HTERT RPE-1 (cell line): Measurements from ENCODE around the gene RABAC1.
"Not testable (repeated sequence)": the region's sequence is repeated elsewhere in the genome, so short reads cannot be mapped to it uniquely, and the experiment has no call there.

Experiments
- in situ Hi-C: fragments of 300-500 bp; cut with MboI; formaldehyde crosslinking; loops from 4 replicates; pipeline ENCODE4 v1.14.3; 2020; ENCODE audit warnings: low sequenced_read_pairs

The RABAC1 gene, protein sequence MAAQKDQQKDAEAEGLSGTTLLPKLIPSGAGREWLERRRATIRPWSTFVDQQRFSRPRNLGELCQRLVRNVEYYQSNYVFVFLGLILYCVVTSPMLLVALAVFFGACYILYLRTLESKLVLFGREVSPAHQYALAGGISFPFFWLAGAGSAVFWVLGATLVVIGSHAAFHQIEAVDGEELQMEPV

DNA sequence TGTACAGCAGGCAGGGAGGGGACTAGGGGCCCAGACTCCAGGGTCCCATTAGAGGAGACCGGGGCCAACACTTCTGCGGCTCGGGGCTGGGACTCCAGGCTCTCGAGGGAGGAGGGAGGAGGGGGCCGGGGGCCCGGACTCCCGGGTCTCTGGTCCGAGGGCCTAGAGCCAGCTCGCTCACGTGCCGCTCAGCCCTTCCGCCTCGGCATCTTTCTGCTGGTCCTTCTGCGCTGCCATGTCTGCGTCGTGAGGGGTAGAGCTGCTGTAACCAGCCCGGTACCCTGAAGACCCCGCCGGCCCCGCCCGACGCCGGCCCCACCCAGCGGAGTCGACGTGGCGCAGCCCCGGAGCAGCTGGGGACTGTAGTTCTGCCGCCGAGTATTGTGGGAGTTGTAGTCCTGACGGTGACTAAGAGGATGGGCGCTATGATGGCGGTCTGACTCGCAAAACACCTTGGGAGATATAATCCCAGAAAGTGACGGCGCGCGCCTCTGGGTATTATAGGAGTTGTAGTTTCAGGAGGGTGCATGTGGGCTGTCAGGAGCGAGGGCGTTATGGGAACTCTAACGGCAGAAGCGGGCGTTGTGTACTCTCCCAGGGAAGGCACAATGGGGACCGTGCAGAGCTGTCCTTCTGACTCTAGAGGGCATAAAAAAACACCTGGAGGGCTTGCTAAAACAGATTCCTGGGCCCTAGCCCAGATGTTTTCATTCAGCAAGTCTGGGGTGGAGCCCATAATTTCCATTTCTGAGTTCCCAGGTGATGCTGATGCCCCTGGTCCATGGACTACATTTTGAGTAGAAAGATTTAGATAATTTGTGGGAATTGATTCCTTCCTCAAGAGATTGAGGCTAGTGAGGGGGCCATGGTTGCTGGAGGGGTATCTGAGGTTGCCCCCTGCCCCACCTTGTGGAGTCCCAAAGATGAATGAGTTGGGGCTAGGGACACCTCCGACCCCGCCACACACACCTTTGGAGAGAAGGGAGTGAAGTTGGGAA, at the start of gene RABAC1:
Gene RABAC1 (minus strand): TSS at position 266 of the 998 bp plus-strand sequence. CDS start 29 bp downstream, at position 237.
- in situ Hi-C loops, result no loop called here

DNA sequence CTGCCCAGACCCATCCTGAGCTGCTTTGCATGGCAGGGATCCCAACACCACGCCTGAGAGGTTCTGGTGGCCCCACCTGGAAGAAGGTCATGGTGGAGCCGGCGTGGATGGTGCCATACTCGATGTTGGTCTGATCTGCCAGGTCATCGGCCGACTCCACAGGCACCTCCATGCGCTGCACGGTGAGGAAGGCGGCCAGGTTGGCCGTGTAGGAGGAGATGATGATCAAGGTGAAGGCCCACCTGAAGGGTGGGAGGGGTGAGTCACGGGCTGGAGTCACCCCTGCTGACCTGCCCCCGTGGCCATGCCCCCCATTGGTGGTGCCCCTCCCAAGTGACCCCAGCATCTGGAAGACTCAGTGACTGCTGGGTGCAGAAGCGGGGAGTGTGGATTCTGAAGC, 47.4 kb upstream of the RABAC1 start:
- in situ Hi-C loops, result no loop called here

DNA sequence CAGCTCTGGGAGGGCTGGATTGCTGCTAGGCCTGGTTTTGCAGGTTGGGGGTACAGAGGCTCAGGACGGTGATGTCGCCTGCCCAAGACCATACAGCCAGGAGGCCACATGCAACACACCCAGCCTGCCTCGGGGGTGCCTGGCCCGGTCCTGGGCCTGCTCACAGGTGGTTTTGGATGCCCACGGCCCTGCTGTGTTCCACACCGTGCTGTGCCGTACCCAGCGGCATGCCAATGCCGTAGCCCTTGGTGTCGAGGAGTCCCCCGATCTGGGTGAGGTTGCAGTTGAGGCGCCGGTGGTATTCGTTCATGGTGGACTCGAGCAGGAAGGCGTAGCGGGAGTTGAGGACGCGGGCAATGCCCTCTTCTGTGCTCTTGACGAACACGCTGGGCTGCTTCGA, 46.4 kb upstream of the RABAC1 start:
- in situ Hi-C loops, result no loop called here

DNA sequence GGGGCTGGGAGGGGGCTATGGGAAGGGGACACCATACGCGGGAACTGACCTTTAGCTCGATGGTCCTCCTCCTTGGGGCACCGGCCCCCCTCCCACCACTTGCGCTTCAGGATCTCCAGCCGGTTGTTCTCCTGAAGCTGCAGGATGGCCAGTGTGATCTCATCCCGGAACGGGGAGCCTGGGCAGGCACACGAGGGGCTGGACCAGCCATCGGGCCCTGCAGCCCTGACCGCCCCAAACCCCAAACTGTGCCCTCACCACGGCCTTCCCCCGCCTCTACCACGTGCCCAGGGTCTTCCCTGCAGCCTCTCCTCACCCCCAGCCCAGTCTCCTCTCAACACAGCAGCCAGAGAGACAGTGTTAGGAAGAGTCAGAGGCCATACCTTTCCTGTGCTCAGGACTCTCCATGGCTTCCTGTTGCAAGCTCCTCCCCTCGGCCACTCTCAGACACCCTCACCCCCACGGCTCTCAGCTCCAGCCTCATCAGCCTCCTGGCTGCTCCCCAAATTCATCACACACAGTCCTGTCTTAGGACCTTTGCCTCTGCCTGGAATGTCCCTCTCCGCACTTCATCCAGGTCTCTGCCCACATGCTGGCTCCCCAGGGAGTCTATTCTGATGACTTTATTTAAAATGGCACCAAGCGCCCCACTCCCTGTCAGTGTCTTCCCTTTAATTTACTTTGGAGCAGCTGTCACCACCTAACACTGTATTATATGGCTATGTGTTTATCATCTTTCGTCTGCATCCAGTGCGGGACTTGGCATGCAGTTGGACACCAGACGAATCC, 44.6 kb upstream of the RABAC1 start:
- in situ Hi-C loops, result no loop called here

DNA sequence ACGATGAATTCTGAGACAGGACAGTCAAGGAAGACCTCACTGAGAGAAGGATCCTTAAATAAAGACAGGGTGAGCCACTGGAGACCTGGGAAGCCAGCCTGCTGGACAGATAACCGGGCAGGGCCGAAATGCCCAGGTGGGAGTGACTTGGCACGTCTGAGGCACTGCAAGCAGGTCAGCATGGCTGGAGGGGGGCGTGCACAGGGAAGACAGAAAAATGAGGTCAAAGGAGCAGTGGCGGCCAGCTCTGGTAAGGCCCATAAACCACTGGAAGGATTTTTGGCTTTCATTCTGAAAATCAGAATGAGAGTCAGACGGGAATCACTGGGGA, 40.7 kb upstream of the RABAC1 start:
- in situ Hi-C loops, result no loop called here

DNA sequence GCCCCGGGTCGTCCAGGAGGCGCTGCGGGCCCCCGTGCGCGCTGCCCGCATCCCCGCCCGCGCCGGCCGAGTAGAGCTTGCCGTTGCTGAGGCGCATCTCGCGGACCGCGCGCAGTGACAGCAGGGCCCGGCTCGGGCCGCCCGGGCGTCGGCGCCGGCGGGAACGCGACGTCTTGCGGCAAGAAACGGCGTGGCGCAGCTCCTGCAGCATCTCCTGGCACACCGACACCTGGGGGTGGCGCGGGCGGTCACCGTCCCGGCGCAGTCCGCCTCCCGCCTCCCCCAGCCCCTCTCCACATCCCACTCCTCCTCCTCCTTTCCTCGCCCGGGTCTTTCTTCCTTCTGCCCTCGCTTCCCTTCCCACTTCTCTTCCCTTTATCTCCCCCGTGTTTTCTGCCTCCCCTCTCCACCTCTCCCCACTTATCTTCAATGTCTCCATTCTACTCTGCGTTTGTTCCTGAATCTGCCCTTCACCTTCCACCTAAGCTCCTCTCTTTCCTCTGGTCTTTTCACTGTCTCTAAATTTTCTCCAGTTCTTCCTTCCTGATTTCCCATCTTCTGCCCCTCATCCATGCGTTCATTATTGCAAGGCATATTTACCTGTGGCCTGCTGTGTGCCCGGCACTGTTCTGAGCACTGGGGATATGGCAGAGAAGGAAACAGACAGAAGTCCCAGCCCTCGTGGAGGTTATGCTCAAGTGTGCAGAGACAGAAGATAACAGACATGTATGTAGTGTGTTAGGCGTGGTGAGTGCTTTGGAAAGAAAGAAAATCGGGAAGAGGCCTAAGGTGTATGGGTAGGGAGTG, 40.2 kb upstream of the RABAC1 start:
- in situ Hi-C loops, result no loop called here

DNA sequence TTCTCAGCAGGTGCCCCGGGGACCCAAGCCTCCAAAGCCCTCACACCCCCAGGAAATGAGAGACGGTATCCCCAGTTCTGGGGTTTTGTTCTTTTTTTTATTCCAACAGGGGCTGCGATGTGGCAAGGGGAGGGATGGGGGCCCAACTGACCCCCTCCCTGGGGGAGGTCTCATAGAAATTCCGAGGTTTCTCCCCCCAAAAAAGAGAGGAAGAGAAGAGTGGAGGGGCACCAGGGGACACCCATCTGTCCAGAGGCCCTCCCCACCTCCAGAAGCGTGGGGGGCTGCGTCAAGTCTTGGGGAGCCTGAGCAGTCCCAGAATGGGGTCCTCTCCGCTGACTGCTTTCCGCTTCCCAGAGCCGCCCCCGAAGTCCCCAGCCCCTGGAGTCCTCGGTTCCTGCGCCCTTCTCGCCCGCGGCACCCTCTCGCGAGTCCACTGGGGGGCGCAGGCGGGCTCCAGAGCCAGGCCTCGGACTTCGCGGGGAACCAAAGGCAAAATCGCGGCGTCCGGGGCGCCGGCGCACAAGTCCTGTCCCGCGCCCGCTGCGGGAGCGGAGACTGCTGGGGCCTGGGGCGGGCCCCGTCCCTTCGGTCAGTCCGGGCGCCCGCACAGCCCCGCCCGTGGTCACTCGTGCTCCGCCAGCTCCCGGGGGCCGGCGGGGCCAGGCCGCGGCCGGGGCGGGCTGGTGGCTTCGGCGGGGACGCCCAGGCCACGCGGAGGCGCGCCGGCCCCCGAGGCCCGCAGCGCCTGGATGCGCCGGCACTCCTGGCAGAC, 39.3 kb upstream of the RABAC1 start:
- in situ Hi-C loops, result no loop called here

DNA sequence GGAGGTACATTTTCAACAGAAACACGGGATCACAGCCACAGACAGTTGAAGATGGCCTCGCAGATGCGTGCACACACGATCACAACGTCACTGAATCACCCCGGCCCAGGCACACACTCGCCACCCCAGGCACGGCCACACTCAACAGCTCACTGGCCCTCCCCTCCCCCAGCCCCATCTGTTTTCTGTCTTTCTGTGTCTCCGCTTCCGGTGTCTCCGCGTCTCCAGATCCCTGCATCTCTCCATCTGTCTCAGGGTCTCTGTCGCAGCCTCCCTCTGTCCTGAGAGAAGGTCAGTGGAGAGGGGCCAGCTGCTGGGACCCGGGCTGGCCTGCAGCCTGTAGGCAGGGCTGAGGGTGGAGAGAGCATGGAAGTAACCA, 38.7 kb upstream of the RABAC1 start:
- in situ Hi-C loops, result no loop called here

DNA sequence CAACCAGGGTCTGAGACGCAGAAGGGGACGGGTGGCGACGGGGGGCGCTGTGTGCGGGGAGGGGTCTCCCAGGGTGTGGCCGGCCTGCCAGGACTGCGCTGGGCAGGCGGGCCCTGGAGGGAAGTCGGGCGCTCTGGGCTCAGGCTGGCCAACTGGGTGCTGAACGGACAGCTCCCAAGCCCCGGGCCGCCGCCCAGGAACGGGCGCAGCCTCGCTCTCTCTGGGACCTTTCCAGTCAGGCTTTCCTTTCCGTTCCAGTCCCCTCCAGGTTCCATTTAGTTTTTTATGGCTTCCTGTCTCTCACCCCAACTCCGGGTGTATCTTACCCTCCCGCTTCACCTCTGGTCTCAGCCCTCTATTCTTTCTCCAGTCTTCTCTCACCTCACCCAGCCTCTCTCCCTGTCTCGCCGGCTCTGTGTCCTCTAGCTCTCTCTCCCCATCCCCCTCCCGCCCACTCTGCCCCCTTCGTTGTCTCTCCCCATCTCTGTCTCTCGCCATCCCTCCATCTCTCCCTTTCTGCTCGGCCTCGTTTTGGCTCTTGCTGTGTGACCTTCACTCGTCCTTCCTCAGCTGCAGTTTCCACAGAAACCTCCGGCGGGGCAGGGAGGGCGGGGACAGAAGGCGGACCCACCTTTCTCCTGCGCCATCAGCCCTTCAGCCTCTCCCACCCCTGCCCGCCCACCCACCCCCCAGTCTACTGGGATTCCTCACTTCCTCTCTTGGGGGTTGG, 38.2 kb upstream of the RABAC1 start:
- in situ Hi-C loops, result no loop called here

DNA sequence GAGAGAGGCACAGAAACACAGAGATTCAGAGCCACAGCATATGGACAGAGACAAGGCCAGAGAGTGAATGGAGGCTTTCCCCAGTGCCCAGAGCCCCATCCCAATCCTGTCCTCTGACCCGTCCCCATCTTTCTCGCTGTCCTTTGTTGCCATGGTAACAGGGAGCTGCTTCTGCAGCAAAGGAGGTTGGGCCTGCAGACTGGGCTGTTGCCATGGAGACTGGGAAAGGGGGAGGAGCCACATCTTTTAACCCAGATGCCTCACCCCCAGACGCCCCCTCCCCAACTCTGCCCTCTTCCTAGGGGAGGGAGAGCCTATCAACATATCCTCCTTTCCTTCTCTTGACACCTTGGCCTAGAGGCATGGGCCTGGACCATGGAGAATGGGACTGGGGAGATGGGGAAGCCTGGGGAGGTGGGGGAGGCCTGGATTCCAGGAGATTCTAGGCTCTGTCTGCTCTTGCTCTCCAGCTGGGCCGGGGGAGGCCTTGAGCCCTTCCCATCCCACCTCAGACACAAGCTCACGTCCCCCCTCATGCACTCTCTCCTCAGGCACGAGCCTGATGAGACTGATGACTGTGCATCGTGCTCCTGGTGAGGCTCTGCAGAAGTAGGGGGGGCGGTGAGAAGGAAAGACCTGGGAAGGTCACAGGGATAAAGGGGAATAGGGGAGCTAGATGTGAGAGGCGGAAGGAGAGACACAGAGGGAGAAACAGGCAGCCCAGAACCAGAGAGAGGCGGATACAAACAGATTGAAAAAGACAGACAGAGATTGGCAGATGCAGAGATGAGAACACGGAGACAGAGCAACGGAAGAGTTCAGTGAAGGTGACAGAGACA, 37.1 kb upstream of the RABAC1 start:
- in situ Hi-C loops, result no loop called here

DNA sequence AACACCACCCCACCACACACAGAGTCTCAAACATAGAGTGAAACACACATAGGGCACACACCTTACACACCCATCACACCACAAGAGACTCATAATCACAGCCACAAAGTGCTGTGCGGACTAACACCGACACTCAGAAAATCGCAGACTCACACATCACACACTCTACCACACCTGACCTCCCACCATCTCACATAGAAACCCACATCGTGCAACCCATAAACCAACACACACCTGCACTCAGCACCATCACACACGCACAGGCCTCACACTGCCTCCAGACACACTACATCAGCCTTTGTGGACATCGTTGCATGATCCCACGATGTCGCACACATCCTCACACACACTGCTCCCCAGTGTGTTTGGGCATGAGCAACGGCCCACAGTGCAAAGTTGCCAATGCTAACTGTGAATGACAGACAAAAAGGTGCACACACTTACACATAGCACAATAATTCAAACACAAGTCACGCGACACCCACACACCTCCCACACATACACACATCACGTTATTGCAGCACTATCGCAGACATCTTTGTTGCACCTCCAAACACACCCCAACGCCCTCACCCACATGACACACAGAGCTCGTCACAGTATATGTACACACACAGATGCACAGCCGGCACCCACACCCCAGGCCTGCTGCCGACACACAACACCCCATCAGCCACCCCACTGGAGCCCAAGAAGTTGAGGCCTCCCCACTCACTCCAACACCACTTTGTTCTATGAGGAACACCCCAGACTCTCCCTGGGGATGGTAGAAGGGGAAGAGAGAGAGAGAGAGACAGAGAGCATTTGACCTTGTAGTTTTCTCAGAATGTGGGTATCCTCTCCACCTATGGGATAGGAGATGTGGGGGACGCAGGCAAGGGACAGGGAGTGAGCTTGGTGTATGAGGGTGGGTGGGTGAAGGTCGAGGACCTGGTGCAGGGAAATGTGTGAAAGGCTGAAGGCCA, 36.2 kb upstream of the RABAC1 start:
- in situ Hi-C loops, result no loop called here

DNA sequence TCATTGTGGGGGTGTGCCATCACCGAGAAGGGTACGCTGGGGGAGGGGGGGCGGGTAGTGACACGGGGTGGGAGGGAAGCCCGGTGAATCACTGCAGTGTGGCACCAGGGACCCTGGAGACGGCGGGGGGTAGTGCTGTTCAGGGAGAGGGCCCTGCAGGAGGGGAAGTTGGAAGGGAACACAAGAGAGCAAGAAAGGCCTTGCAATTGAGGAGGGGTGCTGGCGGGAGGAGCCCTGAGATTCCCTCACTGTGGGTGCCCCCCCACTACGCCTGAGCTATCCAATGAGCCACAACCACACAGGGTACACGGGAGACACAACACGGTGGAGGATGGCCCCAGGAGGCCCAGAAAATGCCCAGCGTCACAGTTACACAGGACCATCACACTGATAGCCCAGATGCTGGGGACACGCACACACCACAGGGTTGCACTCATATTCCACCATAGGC, 35.4 kb upstream of the RABAC1 start:
- in situ Hi-C loops, result no loop called here

DNA sequence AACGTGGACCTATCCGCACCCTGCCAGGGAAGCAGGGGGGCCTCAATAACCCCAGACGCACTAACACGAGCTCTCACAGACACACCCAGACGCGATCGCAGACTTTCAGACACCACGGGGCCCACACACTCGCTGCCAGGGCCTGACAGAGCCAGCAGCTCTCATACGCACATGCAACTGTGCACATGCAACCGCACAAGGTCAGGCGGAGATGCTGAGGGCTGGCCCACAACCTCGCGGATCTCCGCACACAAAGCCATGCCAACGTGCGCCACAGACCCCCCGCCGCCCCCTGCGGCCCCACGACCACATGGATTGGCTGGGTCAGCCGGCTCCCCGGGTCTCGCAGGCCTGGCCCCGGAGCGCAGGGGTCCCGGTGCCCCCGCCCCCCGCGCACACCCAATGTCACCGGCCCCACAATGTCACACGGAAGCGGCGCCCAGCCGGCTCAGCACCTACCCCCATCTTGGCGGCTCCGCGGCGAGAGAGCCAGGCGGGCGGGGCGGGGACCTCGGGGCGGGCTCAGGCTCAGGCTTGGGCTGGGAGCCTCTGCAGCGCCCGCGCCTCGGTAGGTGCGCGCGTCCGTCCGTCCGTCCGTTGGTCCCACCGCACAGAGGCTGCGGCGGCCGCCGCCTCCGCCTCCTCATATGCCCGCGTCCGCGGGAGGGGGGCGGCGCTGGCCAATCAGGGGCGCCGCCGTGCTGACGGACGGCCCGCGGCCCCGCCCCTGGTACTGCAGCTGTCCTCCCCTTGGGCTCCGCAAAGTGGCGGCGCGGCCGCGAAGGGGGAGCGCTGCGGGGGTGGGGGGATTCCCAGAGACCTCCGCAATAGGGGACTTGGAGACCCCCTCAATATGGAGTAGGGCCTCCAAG, 34.7 kb upstream of the RABAC1 start, which contains the start of gene ATP1A3:
Gene ATP1A3 (minus strand): TSS at position 619 of the 872 bp plus-strand sequence. CDS start 154 bp downstream, at position 465.
- in situ Hi-C loops, result no loop called here

DNA sequence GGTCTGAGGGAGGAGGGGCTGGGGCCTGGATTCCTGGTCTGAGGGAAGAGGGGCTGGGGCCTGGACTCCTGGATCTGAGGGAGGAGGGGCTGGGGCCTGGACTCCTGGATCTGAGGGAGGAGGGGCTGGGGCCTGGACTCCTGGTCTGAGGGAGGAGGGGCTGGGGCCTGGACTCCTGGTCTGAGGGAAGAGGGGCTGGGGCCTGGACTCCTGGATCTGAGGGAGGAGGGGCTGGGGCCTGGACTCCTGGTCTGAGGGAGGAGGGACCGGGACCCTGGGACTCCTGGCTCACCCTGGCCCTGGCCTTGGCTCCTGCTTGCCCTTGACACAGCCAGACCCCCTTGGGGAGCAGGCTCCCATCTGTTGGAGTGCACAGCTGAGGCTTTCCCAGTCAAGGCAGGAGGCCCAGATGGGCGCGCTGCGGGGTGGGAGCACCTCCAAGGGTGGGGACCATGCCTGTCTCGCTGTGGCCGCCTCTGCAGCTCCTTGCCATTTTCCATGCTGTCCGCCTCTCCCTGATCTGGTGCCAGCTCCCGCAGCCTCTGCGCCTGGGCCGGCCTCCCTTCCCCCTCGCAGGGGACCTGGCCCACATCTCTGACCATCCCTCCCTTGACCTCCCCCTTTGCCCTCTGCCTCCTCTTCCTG, 32.9 kb upstream of the RABAC1 start:
- in situ Hi-C loops, result not testable (repeated sequence)

DNA sequence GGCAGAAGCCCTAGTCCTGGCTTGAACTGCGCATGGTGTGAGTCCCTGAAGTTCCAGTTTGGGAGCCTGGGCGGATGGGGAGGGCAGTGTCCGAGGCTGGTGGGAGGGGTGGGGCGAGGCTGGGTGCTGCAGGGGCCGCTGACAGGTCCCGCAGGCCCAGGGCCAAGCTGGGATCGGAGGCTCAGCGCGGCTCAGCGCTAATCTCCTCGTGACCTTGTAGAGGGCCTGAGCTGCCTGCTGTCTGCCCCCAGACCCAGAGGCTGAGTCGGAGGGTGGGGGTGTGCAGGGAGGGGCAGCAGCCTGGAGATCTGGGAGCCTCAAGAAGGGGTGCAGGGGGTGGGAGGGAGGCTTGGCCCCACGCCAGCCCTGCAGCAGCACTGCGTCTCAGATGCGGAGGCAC, 31.9 kb upstream of the RABAC1 start:
- in situ Hi-C loops, result no loop called here

DNA sequence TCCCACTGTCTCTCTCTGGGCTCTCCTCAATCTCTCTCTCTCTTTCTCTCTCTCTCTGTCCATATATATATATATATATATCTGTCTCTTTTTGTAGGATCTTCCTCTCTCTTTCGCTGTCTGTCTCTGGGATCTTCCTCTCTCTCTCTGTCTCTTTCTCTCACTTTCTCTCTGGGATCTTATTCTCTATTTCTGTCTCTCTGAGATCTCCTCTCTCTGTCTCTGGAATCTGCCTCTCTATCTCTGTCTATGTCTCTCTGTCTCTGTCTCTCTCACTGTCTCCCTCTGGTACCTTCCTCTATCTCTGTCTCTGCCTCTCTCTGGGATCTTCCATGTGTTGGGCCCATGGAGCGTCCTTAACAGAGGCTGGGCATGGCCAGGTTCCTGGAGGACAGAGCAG, 31.5 kb upstream of the RABAC1 start:
- in situ Hi-C loops, result no loop called here
